DOHH2 (cell line): Measurements from ENCODE around the gene CEP78.

Experiments used
- CTCF ChIP-seq: fragments of 200-600 bp; sonication (generic); IDR thresholded peaks from one replicate; pipeline ENCODE4 v1.5.1; 2014; ENCODE audit warnings: antibody characterized with exemption, mild to moderate bottlenecking, low read depth, low read length; ENCODE audit not compliant: poor library complexity, severe bottlenecking
- EZH2phosphoT487 ChIP-seq: fragments of 200-600 bp; sonication (generic); IDR thresholded peaks from 2 replicates; pipeline ENCODE4 v1.6.1; 2017; ENCODE audit warnings: borderline replicate concordance, mild to moderate bottlenecking, antibody characterized with exemption, low read length, moderate library complexity, mixed read lengths

- no peak for TF ChIP-seq CTCF
- TF ChIP-seq EZH2phosphoT487, result no peak
Measured at GRCh38 chr9:78242041-78242440, 6.2 kb downstream of the CEP78 start.
